ENCODE results near the gene ABLIM3.

The ABLIM3 gene

GRCh38 chr5:149284501-149284900 is 143.2 kb downstream of the ABLIM3 start:
- no peak for DNase-seq

- DNase-seq: no peak
Observed at GRCh38 chr5:149285153-149285552, 143.9 kb downstream of the ABLIM3 start.

GRCh38 chr5:149288436-149288835 is 147.1 kb downstream of the ABLIM3 start:
- DNase-seq: no peak

GRCh38 chr5:149289301-149289700 is 148.0 kb downstream of the ABLIM3 start:
- no peak for DNase-seq

- no peak for DNase-seq
Observed at GRCh38 chr5:149294872-149295829, 153.9 kb downstream of the ABLIM3 start.

- DNase-seq: no peak
Observed at GRCh38 chr5:149297340-149298025, 156.2 kb downstream of the ABLIM3 start.

- DNase-seq: no peak
Observed at GRCh38 chr5:149298163-149298562, 156.9 kb downstream of the ABLIM3 start.

GRCh38 chr5:149298842-149299404 is 157.6 kb downstream of the ABLIM3 start:
- DNase-seq: no peak

GRCh38 chr5:149299451-149300054 is 158.3 kb downstream of the ABLIM3 start:
- no peak for DNase-seq

GRCh38 chr5:149300441-149300840 is 159.1 kb downstream of the ABLIM3 start:
- no peak for DNase-seq

GRCh38 chr5:149301049-149301743 is 159.9 kb downstream of the ABLIM3 start:
- no peak for DNase-seq

- DNase-seq: no peak
Observed at GRCh38 chr5:149301744-149302380, 160.6 kb downstream of the ABLIM3 start.

GRCh38 chr5:149302641-149303040 is 161.3 kb downstream of the ABLIM3 start:
- DNase-seq: no peak

- DNase-seq: no peak
Observed at GRCh38 chr5:149303210-149303609, 161.9 kb downstream of the ABLIM3 start.

GRCh38 chr5:149304195-149305078 is 163.1 kb downstream of the ABLIM3 start:
- no peak for DNase-seq

GRCh38 chr5:149309354-149309753 is 168.1 kb downstream of the ABLIM3 start:
- DNase-seq: no peak
